C1 segment of cervical spinal cord (tissue), 14 donors: ENCODE results near the gene MLH1.
"Not testable (repeated sequence)": the region's sequence is repeated elsewhere in the genome, so short reads cannot be mapped to it uniquely, and the experiment has no call there.

Experiments
- DNase-seq, 14 donors: peaks; one replicate each; lab custom pipeline; 2025; lab: John Stamatoyannopoulos, UW

Gene MLH1

DNA sequence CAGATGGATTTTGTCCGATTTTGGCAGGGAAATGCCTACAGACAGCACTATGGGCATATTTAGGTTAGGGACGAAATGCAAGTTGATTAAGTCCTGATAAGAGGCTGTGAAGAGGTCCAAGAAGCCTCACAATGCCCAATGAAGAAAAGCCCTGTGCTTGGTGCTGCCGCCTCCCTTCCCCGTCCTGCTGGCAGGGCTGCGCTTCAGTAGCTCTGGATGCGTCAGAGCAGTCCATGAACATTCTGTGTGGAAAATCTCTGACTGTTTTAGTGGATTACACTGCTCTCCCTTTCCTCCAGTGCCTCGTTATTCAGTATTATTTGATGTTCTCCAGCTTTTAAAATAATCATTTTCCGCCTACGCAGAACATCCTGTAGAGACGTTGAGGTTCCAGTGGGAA lies 39.6 kb downstream of the MLH1 start:
- peak in 1 of 14 donors; percentile 31 for DNase-seq

- no peak for DNase-seq
These were observed 44.0 kb downstream of the MLH1 start for GRCh38 chr3:37037352-37037751.

DNA sequence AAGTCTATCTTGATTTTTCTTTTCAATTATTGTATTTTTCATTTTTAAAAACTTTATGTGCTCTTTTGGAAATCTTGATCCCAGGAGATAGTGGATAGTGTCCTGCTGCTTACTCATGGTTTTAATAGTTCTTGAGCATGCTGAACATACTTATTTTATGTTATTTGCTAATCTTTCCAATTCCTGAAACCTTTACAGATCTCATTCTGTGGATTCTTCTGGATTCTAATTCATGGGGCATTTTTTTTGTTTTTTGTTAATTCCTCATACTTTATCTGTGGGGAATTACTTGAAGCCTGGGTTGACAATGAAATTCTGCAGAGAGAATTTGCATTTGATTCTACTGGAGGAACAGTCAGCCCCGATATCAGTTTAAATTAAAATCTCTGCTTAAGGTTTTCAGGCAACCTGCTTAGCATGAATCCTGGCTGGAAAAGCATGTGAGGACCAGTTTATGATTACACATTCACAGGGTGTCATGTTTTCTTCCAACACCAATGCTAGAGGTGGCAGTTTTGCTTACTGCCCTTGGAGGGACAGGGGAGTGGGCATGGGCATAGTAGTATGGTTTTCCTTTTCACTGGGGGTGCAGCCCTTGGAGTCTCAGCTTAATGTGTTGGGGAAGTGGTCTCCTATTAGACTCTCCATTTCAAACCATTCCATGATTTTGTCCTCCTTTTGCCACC lies 46.0 kb downstream of the MLH1 start:
- no peak for DNase-seq

DNA sequence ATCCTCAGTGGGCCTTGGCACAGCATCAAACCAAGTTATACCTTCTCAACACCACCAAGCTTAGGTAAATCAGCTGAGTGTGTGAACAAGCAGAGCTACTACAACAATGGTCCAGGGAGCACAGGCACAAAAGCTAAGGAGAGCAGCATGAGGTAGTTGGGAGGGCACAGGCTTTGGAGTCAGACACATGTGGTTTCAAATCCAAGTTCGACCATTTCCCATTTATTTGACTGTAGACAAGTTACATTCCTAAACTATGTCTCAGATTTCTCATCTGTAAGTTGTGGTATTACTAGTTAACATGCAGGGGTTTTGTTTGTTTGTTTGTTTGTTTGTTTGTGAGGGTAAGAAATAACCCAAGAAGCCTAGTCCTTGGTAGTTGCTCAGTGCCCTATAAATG lies 46.9 kb downstream of the MLH1 start:
- DNase-seq: no peak

DNA sequence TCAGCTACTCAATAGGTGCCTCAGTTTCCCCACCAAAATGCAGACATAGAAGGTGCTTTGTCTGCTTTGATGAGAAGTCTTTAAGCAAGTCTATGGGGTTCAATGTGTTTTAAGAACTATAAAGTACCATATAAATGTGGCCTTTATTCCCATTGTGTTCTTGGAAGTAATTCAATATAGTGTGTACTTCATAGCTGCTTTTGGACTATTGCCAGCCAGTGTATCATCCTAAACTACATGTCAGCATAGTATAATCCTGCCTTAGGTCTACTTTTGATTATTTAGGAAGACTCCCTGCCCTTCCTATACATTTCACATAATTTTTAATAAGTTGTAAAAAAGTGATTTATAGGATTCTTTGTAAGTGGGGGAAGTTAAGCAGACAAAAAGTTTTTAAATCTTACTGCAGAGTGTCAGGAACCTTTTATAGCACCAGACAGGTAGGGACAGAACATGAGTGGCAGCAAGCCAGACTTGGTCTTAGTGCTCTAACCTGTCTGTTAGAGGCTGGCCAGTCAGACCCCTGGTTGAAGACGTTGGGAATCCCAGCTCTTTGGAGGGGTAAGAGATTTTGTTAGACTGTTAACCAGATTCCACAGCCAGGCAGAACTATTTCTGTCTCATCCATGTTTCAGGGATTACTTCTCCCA lies 48.4 kb downstream of the MLH1 start:
- DNase-seq: no peak

DNA sequence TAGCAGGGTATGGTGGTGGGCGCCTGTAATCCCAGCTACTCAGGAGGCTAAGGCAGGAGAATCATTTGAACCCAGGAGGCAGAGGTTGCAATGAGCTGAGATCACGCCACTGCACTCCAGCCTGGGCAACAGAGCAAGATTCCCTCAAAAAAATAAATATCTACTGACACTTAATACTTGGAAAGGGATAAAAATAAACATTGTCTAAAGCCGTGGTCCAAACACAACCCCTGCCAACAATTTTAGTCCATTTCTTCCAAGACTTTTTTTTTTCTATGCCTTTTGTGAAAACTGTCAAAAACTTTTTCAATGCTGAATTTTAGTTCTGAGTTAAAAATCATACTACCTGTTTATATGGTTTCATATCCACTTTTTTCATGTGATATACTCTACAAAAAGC lies 49.4 kb downstream of the MLH1 start:
- not testable (repeated sequence) for DNase-seq

- DNase-seq: peak in 1 of 14 donors; percentile 3
These were observed 57.0 kb downstream of the MLH1 start for GRCh38 chr3:37050282-37050681.

- DNase-seq: no peak
These were observed 59.5 kb downstream of the MLH1 start for GRCh38 chr3:37052860-37053259.

DNA sequence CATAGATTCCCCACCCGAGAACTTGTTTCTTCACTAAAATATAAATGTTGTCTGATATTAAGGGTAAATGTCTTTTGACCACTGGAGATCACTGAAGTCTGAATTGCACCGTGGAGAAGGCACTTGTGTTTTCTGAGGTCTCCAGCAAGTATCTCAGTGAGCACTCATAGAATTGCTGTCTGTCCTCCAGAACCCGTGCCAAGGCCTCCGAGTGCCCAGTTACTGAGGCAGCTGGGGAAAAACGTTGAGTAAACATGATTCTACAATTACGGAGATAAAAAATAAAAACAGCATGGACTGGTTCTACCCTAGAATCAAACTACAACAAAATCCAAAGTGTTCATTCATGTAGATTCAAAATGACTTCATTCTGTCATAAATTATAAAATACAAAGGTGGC lies 60.0 kb downstream of the MLH1 start:
- peak in 3 of 14 donors; percentile 5 to 11 (median 5) for DNase-seq

GRCh38 chr3:37053753-37054152 lies 60.4 kb downstream of the MLH1 start:
- peak in 1 of 14 donors; percentile 7 for DNase-seq

- DNase-seq: no peak
These were observed 61.1 kb downstream of the MLH1 start for GRCh38 chr3:37054370-37054769.

- DNase-seq: not testable (repeated sequence)
These were observed 61.8 kb downstream of the MLH1 start for GRCh38 chr3:37055077-37055476.

DNA sequence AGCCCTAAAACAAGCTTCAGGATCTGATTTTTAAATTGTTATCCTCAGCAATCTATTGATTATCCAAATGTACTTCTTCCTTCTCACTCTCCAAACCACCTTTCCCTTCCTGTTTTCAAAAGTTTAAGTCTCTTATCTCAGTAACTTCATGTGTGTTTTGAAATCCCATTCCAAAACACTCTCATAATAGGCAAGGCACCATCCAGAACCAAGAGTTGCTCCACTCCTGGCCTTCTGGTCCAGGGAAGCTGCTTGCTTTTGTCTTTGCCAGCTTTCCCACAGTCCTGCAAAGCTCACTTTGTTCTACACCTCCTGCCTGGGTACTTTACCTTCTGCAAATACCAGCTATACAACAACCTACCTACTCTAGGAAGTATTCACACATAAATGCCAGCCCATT lies 63.5 kb downstream of the MLH1 start:
- no peak for DNase-seq

DNA sequence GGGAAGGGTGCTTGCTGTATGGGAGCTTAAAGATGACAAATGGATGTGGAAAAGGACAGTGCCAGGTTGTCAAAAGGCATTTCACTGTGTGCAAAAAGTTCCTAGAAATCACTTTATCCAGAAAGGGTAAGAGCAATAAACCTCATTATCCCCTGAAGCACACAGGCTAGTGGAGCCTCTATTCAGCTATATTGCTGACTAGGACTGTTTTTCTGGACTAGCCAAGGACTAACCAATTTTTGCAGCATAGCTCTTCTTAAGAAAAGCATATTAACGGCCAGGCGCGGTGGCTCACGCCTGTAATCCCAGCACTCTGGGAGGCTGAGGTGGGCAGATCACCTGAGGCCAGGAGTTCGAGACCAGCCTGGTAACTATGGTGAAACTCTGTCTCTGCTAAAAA lies 64.8 kb downstream of the MLH1 start:
- no peak for DNase-seq

- DNase-seq: no peak
These were observed 71.4 kb downstream of the MLH1 start for GRCh38 chr3:37064747-37065146.

DNA sequence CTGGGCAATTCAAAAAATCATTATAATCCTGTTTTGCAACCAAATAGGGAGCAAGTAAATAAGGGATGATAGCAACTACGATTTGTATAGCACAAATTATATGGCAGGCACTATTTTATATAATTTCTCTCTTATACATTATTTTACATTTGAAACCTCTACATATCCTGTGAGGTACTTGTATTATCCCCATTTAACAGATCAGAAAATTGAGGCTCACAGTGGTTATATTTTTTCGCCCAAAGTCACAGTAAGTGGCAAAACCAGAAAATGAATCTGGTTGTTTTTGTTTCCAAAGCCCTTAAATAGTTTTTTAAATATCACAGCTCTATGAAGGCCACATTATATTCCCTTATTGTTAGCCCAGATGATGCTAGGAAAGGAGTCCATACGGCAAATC lies 74.3 kb downstream of the MLH1 start:
- DNase-seq: no peak

DNA sequence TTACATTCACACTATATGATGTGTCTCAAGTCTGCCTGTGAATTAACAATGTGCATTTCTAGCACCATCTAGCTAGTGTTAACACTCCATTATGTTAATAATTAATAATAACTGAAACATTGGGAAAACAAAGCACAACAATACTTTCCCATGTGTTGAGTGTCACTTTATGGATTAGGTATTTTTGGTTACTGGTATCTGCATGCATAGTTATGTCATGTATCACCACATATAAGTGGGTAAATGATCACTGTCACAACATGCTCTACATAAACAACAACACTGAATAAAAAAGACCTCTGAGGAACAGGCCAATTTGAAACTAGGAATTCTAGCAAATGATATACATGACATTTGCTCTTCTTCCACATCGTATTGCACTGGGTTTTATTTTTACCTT lies 74.7 kb downstream of the MLH1 start:
- DNase-seq: no peak

DNA sequence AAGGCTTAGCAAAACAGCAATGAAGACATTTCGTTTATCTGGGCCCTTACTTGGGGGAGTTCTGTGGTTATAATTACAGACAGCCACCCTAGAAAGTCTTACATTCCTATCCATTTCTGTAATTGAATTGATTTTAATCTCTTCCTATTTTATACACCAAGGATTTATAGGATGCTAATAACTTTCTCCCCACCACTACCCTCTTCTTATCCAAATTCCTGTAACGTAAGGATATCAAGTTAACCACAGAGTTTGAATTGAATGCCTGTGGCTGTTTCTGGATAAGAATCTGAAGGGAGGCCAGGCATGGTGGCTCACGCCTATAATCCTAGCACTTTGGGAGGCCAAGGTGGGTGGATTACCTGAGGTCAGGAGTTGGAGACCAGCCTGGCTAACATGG lies 78.6 kb downstream of the MLH1 start:
- DNase-seq: no peak

DNA sequence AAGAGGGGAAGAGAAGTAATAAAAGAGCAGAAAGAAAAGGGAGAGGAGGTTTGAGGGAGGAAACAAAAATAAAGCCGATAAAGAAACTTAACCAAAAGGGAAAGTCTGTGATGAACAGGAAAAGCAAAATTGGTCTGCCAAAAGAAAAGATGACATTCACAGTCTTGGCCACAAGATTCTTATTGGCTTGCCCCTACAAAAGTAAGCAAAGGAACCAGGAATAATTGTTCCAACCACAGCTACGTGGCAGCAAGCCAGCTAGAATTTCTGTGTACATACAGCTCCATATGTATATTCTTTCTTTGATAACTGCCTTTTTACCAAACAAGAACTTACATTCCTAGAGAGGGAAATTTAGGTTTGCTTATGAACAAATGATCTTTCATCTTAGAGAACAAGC lies 79.6 kb downstream of the MLH1 start:
- DNase-seq: no peak

GRCh38 chr3:37074178-37074577 lies 80.9 kb downstream of the MLH1 start:
- DNase-seq: no peak

DNA sequence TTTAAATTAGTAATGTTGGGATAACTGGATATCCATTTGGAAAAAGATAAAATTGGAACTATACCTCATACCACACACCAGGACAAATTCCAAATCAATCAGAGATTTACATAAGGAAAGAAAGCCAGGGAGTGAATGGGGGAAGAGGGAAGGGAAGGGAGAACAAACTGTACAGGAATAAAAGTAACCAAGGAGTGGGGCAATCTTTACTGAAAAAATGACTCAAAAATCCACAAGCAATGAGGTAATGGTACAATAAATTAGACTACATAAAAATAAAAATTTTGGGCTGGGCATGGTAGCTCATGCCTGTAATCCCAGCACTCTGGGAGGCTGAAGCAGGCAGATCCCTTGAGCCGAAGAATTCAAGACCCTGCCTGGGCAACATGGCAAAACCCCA lies 82.6 kb downstream of the MLH1 start:
- no peak for DNase-seq

DNA sequence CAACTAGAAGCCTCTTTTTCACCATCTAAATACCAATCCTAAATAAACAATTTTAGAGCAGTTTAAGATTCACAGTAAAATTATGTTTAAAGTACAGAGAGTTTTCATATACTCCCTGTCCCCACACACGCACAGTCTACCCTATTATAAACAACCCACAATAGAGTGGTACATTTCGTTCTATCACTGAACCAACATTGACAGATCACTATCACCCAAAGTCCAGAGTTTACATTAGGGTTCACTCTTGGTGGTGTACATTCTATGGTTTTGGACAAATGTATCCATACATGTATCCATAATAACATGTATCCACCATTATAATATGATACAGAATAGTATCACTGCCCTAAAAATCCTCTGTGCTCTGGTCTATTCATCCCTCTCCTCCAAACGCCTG lies 89.0 kb downstream of the MLH1 start:
- DNase-seq: no peak

GRCh38 chr3:37086918-37087317 lies 93.6 kb downstream of the MLH1 start:
- no peak for DNase-seq

GRCh38 chr3:37087870-37088269 lies 94.6 kb downstream of the MLH1 start:
- no peak for DNase-seq
